ENCODE measurements around the gene WDR18. TPM values are rescaled to one million over a fixed set of nuclear protein-coding genes. Genes with fewer than 3 reads are reported as not detected.
"Not testable (repeated sequence)": the region's sequence is repeated elsewhere in the genome, so short reads cannot be mapped to it uniquely, and the experiment has no call there.

Gene WDR18
- total RNA-seq, 1 donor from 2014 or later: 105 TPM

GRCh38 chr19:954672-955494, 29.3 kb upstream of the WDR18 start:
- H3K27ac Mint-ChIP-seq: no peak overlapping the region
- intact Hi-C loops (cut with micrococcal nuclease): no loop called here

GRCh38 chr19:955803-956765, 28.1 kb upstream of the WDR18 start:
- no peaks in the 10 kb centered on the region for H3K27me3 Mint-ChIP-seq (ENCODE audit: insufficient read depth)
- intact Hi-C loops (cut with micrococcal nuclease): no loop called here
- no peak for DNase-seq (ENCODE audit: low spot score)
- no peak overlapping the region for H3K4me3 Mint-ChIP-seq
- H3K36me3 Mint-ChIP-seq (ENCODE audit: low read depth): no peaks in the 10 kb centered on the region
- H3K27ac Mint-ChIP-seq: no peak overlapping the region
- H3K9me3 Mint-ChIP-seq: no peaks in the 10 kb centered on the region
- H3K4me1 Mint-ChIP-seq (ENCODE audit: low read depth): peaks cover 4% of the 10 kb centered on the region

More at GRCh38 chr19:954672-955494, 29.3 kb upstream of the WDR18 start:
- no peak for DNase-seq (ENCODE audit: low spot score)
- H3K4me3 Mint-ChIP-seq: no peak overlapping the region
- no peaks in the 10 kb centered on the region for H3K9me3 Mint-ChIP-seq
- H3K4me1 Mint-ChIP-seq (ENCODE audit: low read depth): peaks cover 4% of the 10 kb centered on the region
- no peaks in the 10 kb centered on the region for H3K36me3 Mint-ChIP-seq (ENCODE audit: low read depth)
- no peaks in the 10 kb centered on the region for H3K27me3 Mint-ChIP-seq (ENCODE audit: insufficient read depth)

- DNase-seq (ENCODE audit: low spot score): no peak
- H3K27ac Mint-ChIP-seq: no peak overlapping the region
- H3K4me3 Mint-ChIP-seq: no peak overlapping the region
- intact Hi-C loops (cut with micrococcal nuclease): no loop called here
- H3K9me3 Mint-ChIP-seq: no peaks in the 10 kb centered on the region
- no peaks in the 10 kb centered on the region for H3K27me3 Mint-ChIP-seq (ENCODE audit: insufficient read depth)
- H3K36me3 Mint-ChIP-seq (ENCODE audit: low read depth): no peaks in the 10 kb centered on the region
- peaks cover 4% of the 10 kb centered on the region for H3K4me1 Mint-ChIP-seq (ENCODE audit: low read depth)
Observed at GRCh38 chr19:956766-957440, 27.2 kb upstream of the WDR18 start.

- DNase-seq (ENCODE audit: low spot score); H3K27me3 Mint-ChIP-seq (ENCODE audit: insufficient read depth); intact Hi-C loops (cut with micrococcal nuclease); H3K36me3 Mint-ChIP-seq (ENCODE audit: low read depth); H3K9me3 Mint-ChIP-seq; H3K27ac Mint-ChIP-seq; H3K4me1 Mint-ChIP-seq (ENCODE audit: low read depth); H3K4me3 Mint-ChIP-seq: not testable (repeated sequence)
Observed at GRCh38 chr19:957578-957977, 26.6 kb upstream of the WDR18 start.

- Mint-ChIP-seq H3K9me3 (no peaks in the 10 kb centered on the region), H3K27me3 (ENCODE audit: insufficient read depth) (no peaks in the 10 kb centered on the region), H3K4me1 (ENCODE audit: low read depth) (peaks cover 4% of the 10 kb centered on the region), H3K36me3 (ENCODE audit: low read depth) (no peaks in the 10 kb centered on the region), H3K4me3 (no peak overlapping the region), H3K27ac (peak overlapping the region; percentile 68)
- DNase-seq (ENCODE audit: low spot score): no peak
- intact Hi-C loops (cut with micrococcal nuclease): no loop called here
Observed at GRCh38 chr19:958967-959855, 24.9 kb upstream of the WDR18 start.

GRCh38 chr19:960020-960419, 24.1 kb upstream of the WDR18 start:
- no peaks in the 10 kb centered on the region for H3K27me3 Mint-ChIP-seq (ENCODE audit: insufficient read depth)
- H3K9me3 Mint-ChIP-seq: peaks cover under 1% of the 10 kb centered on the region
- no peak overlapping the region for H3K27ac Mint-ChIP-seq
- intact Hi-C loops (cut with micrococcal nuclease): no loop called here
- no peak overlapping the region for H3K4me3 Mint-ChIP-seq
- peaks cover 4% of the 10 kb centered on the region for H3K4me1 Mint-ChIP-seq (ENCODE audit: low read depth)
- peaks cover 3% of the 10 kb centered on the region for H3K36me3 Mint-ChIP-seq (ENCODE audit: low read depth)
- no peak for DNase-seq (ENCODE audit: low spot score)

GRCh38 chr19:960601-960938, 23.6 kb upstream of the WDR18 start:
- no peak overlapping the region for H3K27ac Mint-ChIP-seq
- H3K36me3 Mint-ChIP-seq (ENCODE audit: low read depth): peaks cover 6% of the 10 kb centered on the region
- H3K4me1 Mint-ChIP-seq (ENCODE audit: low read depth): peaks cover 4% of the 10 kb centered on the region
- DNase-seq (ENCODE audit: low spot score): no peak
- intact Hi-C loops (cut with micrococcal nuclease): no loop called here
- H3K9me3 Mint-ChIP-seq: peaks cover 4% of the 10 kb centered on the region
- H3K27me3 Mint-ChIP-seq (ENCODE audit: insufficient read depth): no peaks in the 10 kb centered on the region
- H3K4me3 Mint-ChIP-seq: no peak overlapping the region

GRCh38 chr19:961866-962620, 22.1 kb upstream of the WDR18 start:
- H3K4me3 Mint-ChIP-seq: no peak overlapping the region
- no peak for DNase-seq (ENCODE audit: low spot score)
- intact Hi-C loops (cut with micrococcal nuclease): no loop called here
- peaks cover 4% of the 10 kb centered on the region for H3K9me3 Mint-ChIP-seq
- H3K36me3 Mint-ChIP-seq (ENCODE audit: low read depth): peaks cover 10% of the 10 kb centered on the region
- no peaks in the 10 kb centered on the region for H3K27me3 Mint-ChIP-seq (ENCODE audit: insufficient read depth)
- peak overlapping the region; percentile 52 for H3K27ac Mint-ChIP-seq
- H3K4me1 Mint-ChIP-seq (ENCODE audit: low read depth): peaks cover 4% of the 10 kb centered on the region

- Mint-ChIP-seq H3K4me1 (ENCODE audit: low read depth) (peaks cover 4% of the 10 kb centered on the region), H3K4me3 (no peak overlapping the region), H3K27me3 (ENCODE audit: insufficient read depth) (no peaks in the 10 kb centered on the region), H3K27ac (no peak overlapping the region), H3K36me3 (ENCODE audit: low read depth) (peaks cover 13% of the 10 kb centered on the region), H3K9me3 (peaks cover 4% of the 10 kb centered on the region)
- intact Hi-C loops (cut with micrococcal nuclease): no loop called here
- no peak for DNase-seq (ENCODE audit: low spot score)
Observed at GRCh38 chr19:962683-963400, 21.3 kb upstream of the WDR18 start.

- H3K36me3 Mint-ChIP-seq (ENCODE audit: low read depth): peaks cover 18% of the 10 kb centered on the region
- no peak overlapping the region for H3K4me3 Mint-ChIP-seq
- DNase-seq (ENCODE audit: low spot score): no peak
- H3K9me3 Mint-ChIP-seq: peaks cover 4% of the 10 kb centered on the region
- no peak overlapping the region for H3K27ac Mint-ChIP-seq
- intact Hi-C loops (cut with micrococcal nuclease): no loop called here
- peaks cover 4% of the 10 kb centered on the region for H3K4me1 Mint-ChIP-seq (ENCODE audit: low read depth)
- H3K27me3 Mint-ChIP-seq (ENCODE audit: insufficient read depth): no peaks in the 10 kb centered on the region
Observed at GRCh38 chr19:963486-963951, 20.6 kb upstream of the WDR18 start.

- DNase-seq (ENCODE audit: low spot score): no peak
- H3K27me3 Mint-ChIP-seq (ENCODE audit: insufficient read depth): no peaks in the 10 kb centered on the region
- intact Hi-C loops (cut with micrococcal nuclease): no loop called here
- no peaks in the 10 kb centered on the region for H3K4me1 Mint-ChIP-seq (ENCODE audit: low read depth)
- H3K36me3 Mint-ChIP-seq (ENCODE audit: low read depth): peaks cover 20% of the 10 kb centered on the region
- no peak overlapping the region for H3K4me3 Mint-ChIP-seq
- H3K9me3 Mint-ChIP-seq: peaks cover 4% of the 10 kb centered on the region
- no peak overlapping the region for H3K27ac Mint-ChIP-seq
Observed at GRCh38 chr19:964116-964520, 20.0 kb upstream of the WDR18 start.

Measured in activated T-helper 1 cell treated with anti-CD3 and anti-CD28 coated beads, Interleukin-12 subunit alpha, Interleukin-12 subunit beta, Interleukin-2, Interleukin-4 antibody, amounts not matched to agents 30 ng/mL and 10 ng/mL and 1 ng/mL, durations not matched to agents 14 hours and 24 hours and 36 hours (primary cell).